VCaP (cell line): Measurements from ENCODE around the gene MME.

ENCODE experiments used
- H3K27ac ChIP-seq: fragments of 450-650 bp; 2 replicates; pipeline ENCODE4 v1.5.1; 2017
- CTCF ChIP-seq: fragments of 450-650 bp; conservative IDR thresholded peaks from 2 replicates; pipeline ENCODE4 v1.5.1; 2017; ENCODE audit warnings: mild to moderate bottlenecking, moderate library complexity

MME gene

GRCh38 chr3:155182467-155182866 lies 102.3 kb downstream of the MME start:
- no peak overlapping the region for H3K27ac ChIP-seq
- TF ChIP-seq CTCF = no peak

GRCh38 chr3:155184011-155184410 lies 103.9 kb downstream of the MME start:
- no peak for TF ChIP-seq CTCF
- no peak overlapping the region for H3K27ac ChIP-seq

- H3K27ac ChIP-seq = no peak overlapping the region
- TF ChIP-seq CTCF = no peak
These were observed 105.5 kb downstream of the MME start for GRCh38 chr3:155185631-155186071.

GRCh38 chr3:155188031-155188430 lies 107.9 kb downstream of the MME start:
- no peak overlapping the region for H3K27ac ChIP-seq
- TF ChIP-seq CTCF = no peak

- H3K27ac ChIP-seq = no peak overlapping the region
- TF ChIP-seq CTCF = no peak
These were observed 109.4 kb downstream of the MME start for GRCh38 chr3:155189478-155189877.

- no peak overlapping the region for H3K27ac ChIP-seq
- no peak for TF ChIP-seq CTCF
These were observed 110.6 kb downstream of the MME start for GRCh38 chr3:155190691-155191090.

- no peak for TF ChIP-seq CTCF
- H3K27ac ChIP-seq = no peak overlapping the region
These were observed 113.0 kb downstream of the MME start for GRCh38 chr3:155192957-155193746.
